T-helper 1 cell treated with Interleukin-12 subunit alpha and Interleukin-12 subunit beta and Interleukin-4 antibody, amounts not matched to agents 30 μg/mL and 1 μg/mL, for 36 hours (primary cell): ENCODE data around the gene DNAJC15.
A peak's percentile ranks its signal among the peaks of the same experiment; 100 is the strongest.

ENCODE experiments used
- H3K27ac Mint-ChIP-seq: one replicate; pipeline ENCODE4 v1.8.0; 2021; ENCODE audit warnings: mild to moderate bottlenecking, mixed read lengths
- H3K27me3 Mint-ChIP-seq: one replicate; pipeline ENCODE4 v1.8.0; 2021; ENCODE audit warnings: low read depth, mixed read lengths
- H3K36me3 Mint-ChIP-seq: one replicate; pipeline ENCODE4 v1.8.0; 2021; ENCODE audit warnings: low read depth, mixed read lengths
- H3K4me1 Mint-ChIP-seq: one replicate; pipeline ENCODE4 v1.8.0; 2021; ENCODE audit warnings: low read depth, mixed read lengths
- H3K4me3 Mint-ChIP-seq: one replicate; pipeline ENCODE4 v1.8.0; 2021; ENCODE audit warnings: mild to moderate bottlenecking, moderate library complexity, mixed read lengths
- H3K9me3 Mint-ChIP-seq: one replicate; pipeline ENCODE4 v1.8.0; 2021; ENCODE audit warnings: mixed read lengths

Gene DNAJC15

GRCh38 chr13:43077906-43078305 is 54.5 kb downstream of the DNAJC15 start:
- no peaks in the 10 kb centered on the region for H3K27me3 Mint-ChIP-seq
- H3K36me3 Mint-ChIP-seq = peaks cover 15% of the 10 kb centered on the region
- peaks cover 16% of the 10 kb centered on the region for H3K4me1 Mint-ChIP-seq
- no peak overlapping the region for H3K4me3 Mint-ChIP-seq
- peaks cover 8% of the 10 kb centered on the region for H3K9me3 Mint-ChIP-seq
- no peak overlapping the region for H3K27ac Mint-ChIP-seq

GRCh38 chr13:43078399-43078798 is 55.0 kb downstream of the DNAJC15 start:
- Mint-ChIP-seq H3K4me1 (peaks cover 13% of the 10 kb centered on the region), H3K9me3 (peaks cover 8% of the 10 kb centered on the region), H3K27me3 (no peaks in the 10 kb centered on the region), H3K27ac (no peak overlapping the region), H3K36me3 (peaks cover 12% of the 10 kb centered on the region), H3K4me3 (no peak overlapping the region)

- Mint-ChIP-seq H3K4me3 (no peak overlapping the region), H3K4me1 (peaks cover 12% of the 10 kb centered on the region), H3K27ac (no peak overlapping the region), H3K9me3 (peaks cover 8% of the 10 kb centered on the region), H3K27me3 (no peaks in the 10 kb centered on the region), H3K36me3 (peaks cover 12% of the 10 kb centered on the region)
Observed at GRCh38 chr13:43079392-43079931, 56.1 kb downstream of the DNAJC15 start.

- H3K9me3 Mint-ChIP-seq = peaks cover 8% of the 10 kb centered on the region
- no peak overlapping the region for H3K4me3 Mint-ChIP-seq
- H3K27me3 Mint-ChIP-seq = no peaks in the 10 kb centered on the region
- H3K27ac Mint-ChIP-seq = no peak overlapping the region
- peaks cover 8% of the 10 kb centered on the region for H3K4me1 Mint-ChIP-seq
- peaks cover 12% of the 10 kb centered on the region for H3K36me3 Mint-ChIP-seq
Observed at GRCh38 chr13:43080199-43080598, 56.8 kb downstream of the DNAJC15 start.

GRCh38 chr13:43081866-43082265 is 58.5 kb downstream of the DNAJC15 start:
- H3K27me3 Mint-ChIP-seq = no peaks in the 10 kb centered on the region
- peaks cover 8% of the 10 kb centered on the region for H3K9me3 Mint-ChIP-seq
- no peak overlapping the region for H3K4me3 Mint-ChIP-seq

GRCh38 chr13:43083750-43084149 is 60.4 kb downstream of the DNAJC15 start:
- H3K27ac Mint-ChIP-seq = no peak overlapping the region
- no peaks in the 10 kb centered on the region for H3K27me3 Mint-ChIP-seq
- H3K4me3 Mint-ChIP-seq = no peak overlapping the region
- H3K4me1 Mint-ChIP-seq = peaks cover 6% of the 10 kb centered on the region
- peaks cover 17% of the 10 kb centered on the region for H3K36me3 Mint-ChIP-seq
- H3K9me3 Mint-ChIP-seq = peaks cover 8% of the 10 kb centered on the region

More at GRCh38 chr13:43081866-43082265, 58.5 kb downstream of the DNAJC15 start:
- Mint-ChIP-seq H3K36me3 (peaks cover 12% of the 10 kb centered on the region), H3K27ac (peak overlapping the region; percentile 14), H3K4me1 (peaks cover under 1% of the 10 kb centered on the region)

- Mint-ChIP-seq H3K27me3 (no peaks in the 10 kb centered on the region), H3K4me3 (no peak overlapping the region), H3K4me1 (peaks cover 6% of the 10 kb centered on the region), H3K9me3 (peaks cover 7% of the 10 kb centered on the region), H3K36me3 (peaks cover 17% of the 10 kb centered on the region), H3K27ac (no peak overlapping the region)
Observed at GRCh38 chr13:43085545-43085944, 62.2 kb downstream of the DNAJC15 start.

- no peak overlapping the region for H3K4me3 Mint-ChIP-seq
- no peaks in the 10 kb centered on the region for H3K27me3 Mint-ChIP-seq
- peaks cover 5% of the 10 kb centered on the region for H3K9me3 Mint-ChIP-seq
- H3K36me3 Mint-ChIP-seq = peaks cover 13% of the 10 kb centered on the region
- peaks cover 6% of the 10 kb centered on the region for H3K4me1 Mint-ChIP-seq
- H3K27ac Mint-ChIP-seq = no peak overlapping the region
Observed at GRCh38 chr13:43086181-43086580, 62.8 kb downstream of the DNAJC15 start.

- Mint-ChIP-seq H3K36me3 (peaks cover 14% of the 10 kb centered on the region), H3K9me3 (peaks cover 5% of the 10 kb centered on the region), H3K4me1 (peaks cover 6% of the 10 kb centered on the region), H3K4me3 (peak overlapping the region; percentile 7), H3K27me3 (no peaks in the 10 kb centered on the region), H3K27ac (no peak overlapping the region)
Observed at GRCh38 chr13:43088093-43088511, 64.7 kb downstream of the DNAJC15 start.

- Mint-ChIP-seq H3K4me3 (no peak overlapping the region), H3K27me3 (no peaks in the 10 kb centered on the region), H3K9me3 (peaks cover 5% of the 10 kb centered on the region), H3K4me1 (peaks cover 12% of the 10 kb centered on the region), H3K27ac (no peak overlapping the region), H3K36me3 (peaks cover 15% of the 10 kb centered on the region)
Observed at GRCh38 chr13:43089912-43090498, 66.6 kb downstream of the DNAJC15 start.

GRCh38 chr13:43094901-43095300 is 71.5 kb downstream of the DNAJC15 start:
- Mint-ChIP-seq H3K27me3 (no peaks in the 10 kb centered on the region), H3K4me1 (peaks cover 10% of the 10 kb centered on the region), H3K4me3 (no peak overlapping the region), H3K9me3 (no peaks in the 10 kb centered on the region), H3K36me3 (peaks cover 15% of the 10 kb centered on the region), H3K27ac (peak overlapping the region; percentile 52)

GRCh38 chr13:43095771-43096719 is 72.7 kb downstream of the DNAJC15 start:
- Mint-ChIP-seq H3K9me3 (no peaks in the 10 kb centered on the region), H3K36me3 (peaks cover 15% of the 10 kb centered on the region), H3K27ac (no peak overlapping the region), H3K4me3 (no peak overlapping the region), H3K27me3 (no peaks in the 10 kb centered on the region), H3K4me1 (peaks cover 15% of the 10 kb centered on the region)

- peaks cover 9% of the 10 kb centered on the region for H3K4me1 Mint-ChIP-seq
- no peaks in the 10 kb centered on the region for H3K27me3 Mint-ChIP-seq
- no peak overlapping the region for H3K4me3 Mint-ChIP-seq
- peaks cover 15% of the 10 kb centered on the region for H3K36me3 Mint-ChIP-seq
- no peaks in the 10 kb centered on the region for H3K9me3 Mint-ChIP-seq
- H3K27ac Mint-ChIP-seq = no peak overlapping the region
Observed at GRCh38 chr13:43100667-43101066, 77.3 kb downstream of the DNAJC15 start.

GRCh38 chr13:43102304-43102703 is 78.9 kb downstream of the DNAJC15 start:
- Mint-ChIP-seq H3K4me3 (no peak overlapping the region), H3K36me3 (peaks cover 11% of the 10 kb centered on the region), H3K27me3 (no peaks in the 10 kb centered on the region), H3K9me3 (no peaks in the 10 kb centered on the region), H3K27ac (no peak overlapping the region), H3K4me1 (peaks cover 9% of the 10 kb centered on the region)

GRCh38 chr13:43107780-43108179 is 84.4 kb downstream of the DNAJC15 start:
- Mint-ChIP-seq H3K4me3 (no peak overlapping the region), H3K9me3 (no peaks in the 10 kb centered on the region), H3K27me3 (no peaks in the 10 kb centered on the region)

More at GRCh38 chr13:43107780-43108179, 84.4 kb downstream of the DNAJC15 start:
- Mint-ChIP-seq H3K36me3 (peaks cover 5% of the 10 kb centered on the region), H3K27ac (no peak overlapping the region), H3K4me1 (peaks cover 2% of the 10 kb centered on the region)
